Measurements from ENCODE around the gene GCHFR.

DNA sequence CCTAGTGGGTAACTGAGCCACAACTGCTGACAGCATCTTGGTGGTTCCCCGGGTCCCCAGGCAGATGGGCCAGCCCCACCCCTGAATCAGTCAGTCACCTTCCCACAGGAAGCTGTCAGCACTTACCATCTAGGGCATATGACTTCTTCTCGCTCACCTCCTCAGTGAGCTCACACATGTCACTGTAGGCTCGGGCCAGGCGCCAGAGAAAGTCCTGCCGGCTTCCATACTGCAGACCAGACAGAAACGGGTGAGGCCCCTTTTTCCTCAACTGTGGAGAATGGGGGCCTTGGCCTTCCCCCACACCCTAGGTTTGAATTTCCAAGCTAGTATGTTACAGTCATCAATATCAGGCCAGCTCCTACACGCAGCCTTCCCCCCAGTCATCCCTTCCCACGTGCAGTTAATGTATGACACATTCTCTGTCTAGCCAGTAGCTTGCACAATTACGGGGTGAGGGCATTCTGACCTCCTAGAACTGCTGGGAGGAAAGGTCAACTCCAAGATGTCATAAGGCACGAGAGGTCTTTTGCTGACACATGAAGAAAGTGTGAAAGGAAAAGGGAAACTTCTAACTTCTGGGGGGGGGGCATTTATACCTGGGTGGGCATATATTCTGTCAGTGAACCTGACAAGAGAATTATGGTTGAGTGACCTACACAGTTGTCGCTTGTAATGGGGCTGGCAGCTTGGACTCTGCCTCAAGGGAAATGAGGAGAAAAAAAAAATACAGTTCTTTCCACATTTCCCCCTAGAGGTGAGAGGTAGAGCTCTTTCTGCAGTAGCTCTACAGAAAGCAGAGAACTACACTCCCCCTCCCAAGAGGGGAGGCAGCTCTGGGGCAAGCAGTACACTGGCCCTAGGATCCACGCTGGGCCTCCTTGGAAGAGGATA, 19.7 kb upstream of the GCHFR start:
- TF ChIP-seq, protein P1, sequence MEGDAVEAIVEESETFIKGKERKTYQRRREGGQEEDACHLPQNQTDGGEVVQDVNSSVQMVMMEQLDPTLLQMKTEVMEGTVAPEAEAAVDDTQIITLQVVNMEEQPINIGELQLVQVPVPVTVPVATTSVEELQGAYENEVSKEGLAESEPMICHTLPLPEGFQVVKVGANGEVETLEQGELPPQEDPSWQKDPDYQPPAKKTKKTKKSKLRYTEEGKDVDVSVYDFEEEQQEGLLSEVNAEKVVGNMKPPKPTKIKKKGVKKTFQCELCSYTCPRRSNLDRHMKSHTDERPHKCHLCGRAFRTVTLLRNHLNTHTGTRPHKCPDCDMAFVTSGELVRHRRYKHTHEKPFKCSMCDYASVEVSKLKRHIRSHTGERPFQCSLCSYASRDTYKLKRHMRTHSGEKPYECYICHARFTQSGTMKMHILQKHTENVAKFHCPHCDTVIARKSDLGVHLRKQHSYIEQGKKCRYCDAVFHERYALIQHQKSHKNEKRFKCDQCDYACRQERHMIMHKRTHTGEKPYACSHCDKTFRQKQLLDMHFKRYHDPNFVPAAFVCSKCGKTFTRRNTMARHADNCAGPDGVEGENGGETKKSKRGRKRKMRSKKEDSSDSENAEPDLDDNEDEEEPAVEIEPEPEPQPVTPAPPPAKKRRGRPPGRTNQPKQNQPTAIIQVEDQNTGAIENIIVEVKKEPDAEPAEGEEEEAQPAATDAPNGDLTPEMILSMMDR (IDR thresholded peaks at IDR 0.05; ENCODE audit: poor library complexity) = no peak
- TF ChIP-seq EZH2 (IDR thresholded peaks at IDR 0.05; ENCODE audit: borderline replicate concordance) = no peak
- no peak for TF ChIP-seq EZH2phosphoT487 (IDR thresholded peaks at IDR 0.05; ENCODE audit: low read depth, severe bottlenecking, unreplicated experiment)

All from hepatocyte (in vitro differentiated cells).